NCI-H1092 treated with DMSO at 0.1 percent for 48 hours (cell line): Measurements from ENCODE around the gene GMPR.
A peak's percentile ranks its signal among the peaks of the same experiment; 100 is the strongest.

ENCODE experiments used
- DNase-seq: peaks from one replicate; lab custom pipeline; 2025; lab: John Stamatoyannopoulos, UW

Gene GMPR

DNA sequence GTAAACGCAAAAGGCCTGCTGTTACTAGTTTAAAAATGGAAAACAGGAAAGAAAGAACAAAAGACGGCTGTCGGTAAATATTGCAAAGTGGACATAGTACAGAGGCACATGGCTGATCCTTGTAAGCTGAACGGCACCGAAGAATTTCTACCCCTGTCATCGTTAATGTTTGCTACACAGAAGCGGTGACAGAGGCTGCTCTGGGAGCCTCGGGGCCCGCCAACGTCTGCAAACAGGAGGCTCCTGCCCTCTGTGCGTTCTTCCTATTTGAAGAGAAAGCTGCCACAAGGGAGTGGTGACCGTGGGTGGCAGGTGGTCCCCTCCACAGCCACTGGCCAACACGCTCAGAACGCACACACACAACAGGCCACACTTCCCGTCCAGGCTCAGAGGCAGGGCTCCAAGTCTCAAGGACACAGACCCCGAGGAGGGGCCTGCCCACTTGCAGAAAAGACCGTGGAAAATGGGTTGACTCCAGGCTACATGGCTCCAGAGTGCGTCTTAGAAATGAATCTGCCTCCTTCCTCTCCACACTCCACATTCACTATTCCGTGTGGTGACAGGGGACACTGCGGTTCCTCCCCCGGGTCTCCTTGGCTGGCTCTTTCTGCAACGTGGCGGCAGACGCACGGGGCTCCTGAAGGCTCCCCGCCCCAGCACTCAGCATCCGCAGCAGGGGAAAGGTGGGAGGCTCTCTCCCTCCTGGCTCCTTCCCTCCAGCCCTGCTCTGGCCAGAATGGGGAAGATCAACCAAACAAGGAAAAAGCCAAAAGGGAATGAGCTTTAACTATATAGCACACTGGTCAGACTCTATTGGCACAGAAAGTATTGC is 64.5 kb downstream of the GMPR start:
- no peak for DNase-seq

DNA sequence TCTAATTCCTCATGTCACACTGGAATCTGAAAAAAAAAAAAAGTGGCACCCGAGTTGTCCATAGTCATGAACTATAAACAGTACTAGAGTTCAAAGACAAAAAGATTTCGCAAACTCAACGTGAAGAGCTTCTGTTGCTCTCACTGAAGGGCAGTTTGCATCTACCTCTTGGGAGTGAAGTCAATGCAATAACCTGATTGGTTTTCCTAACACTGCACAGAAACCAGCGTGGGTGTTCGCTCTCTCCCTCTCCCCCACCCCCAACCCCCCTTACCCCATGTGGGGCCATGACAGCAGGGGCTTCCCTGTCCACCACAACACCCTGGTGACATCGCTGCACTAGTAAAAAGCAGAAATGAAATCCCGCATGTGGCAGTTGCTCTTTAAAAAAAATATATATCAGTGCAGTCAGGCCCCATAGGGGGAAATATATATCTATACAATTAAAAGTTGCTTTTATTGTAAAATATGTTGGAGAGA is 66.9 kb downstream of the GMPR start:
- no peak for DNase-seq

DNA sequence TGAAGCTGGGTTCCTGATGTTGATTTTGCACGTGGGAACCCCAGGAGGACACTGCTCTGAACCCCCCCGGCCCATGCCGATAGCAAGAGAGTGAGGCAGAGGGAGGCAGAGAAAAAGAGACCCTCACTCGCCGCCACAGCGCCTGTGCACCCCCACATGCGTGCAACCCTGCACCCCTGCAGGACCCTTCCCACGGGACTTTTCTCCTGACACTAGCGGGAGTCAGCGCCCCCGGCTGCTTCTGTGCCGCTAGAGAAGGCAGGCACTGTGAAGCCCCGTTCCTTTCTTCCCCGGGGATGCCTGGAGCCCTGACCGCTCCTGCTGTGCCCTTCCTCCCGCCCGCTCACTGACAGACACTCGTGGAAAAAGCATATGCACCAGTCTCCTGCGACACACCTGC is 67.4 kb downstream of the GMPR start:
- no peak for DNase-seq

DNA sequence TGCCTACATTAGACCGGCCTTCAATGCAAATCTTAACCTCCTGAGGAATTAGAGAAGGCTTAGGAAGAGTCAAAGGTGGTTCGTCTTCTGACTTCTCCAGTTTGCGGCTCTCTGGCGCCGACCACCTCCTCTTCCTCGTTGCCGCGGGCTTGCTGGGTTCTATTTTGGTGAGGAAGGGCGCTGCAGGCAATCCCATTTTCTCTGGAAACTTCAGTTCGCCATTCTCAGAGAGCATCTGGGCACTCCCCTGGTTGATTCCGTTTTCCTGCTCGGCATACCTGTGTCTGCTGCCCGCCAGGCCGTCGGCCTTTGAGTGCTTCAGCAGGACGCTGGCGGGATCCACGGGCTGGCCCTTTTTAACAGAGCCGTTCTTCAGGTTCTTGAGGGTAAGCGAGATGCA is 67.9 kb downstream of the GMPR start:
- DNase-seq, result no peak

- no peak for DNase-seq
Measured at GRCh38 chr6:16311763-16312162, 73.4 kb downstream of the GMPR start.

- no peak for DNase-seq
Measured at GRCh38 chr6:16313732-16314131, 75.3 kb downstream of the GMPR start.

- DNase-seq, result no peak
Measured at GRCh38 chr6:16314296-16314695, 75.9 kb downstream of the GMPR start.

- no peak for DNase-seq
Measured at GRCh38 chr6:16316741-16317251, 78.4 kb downstream of the GMPR start.

- no peak for DNase-seq
Measured at GRCh38 chr6:16318538-16318937, 80.2 kb downstream of the GMPR start.

DNA sequence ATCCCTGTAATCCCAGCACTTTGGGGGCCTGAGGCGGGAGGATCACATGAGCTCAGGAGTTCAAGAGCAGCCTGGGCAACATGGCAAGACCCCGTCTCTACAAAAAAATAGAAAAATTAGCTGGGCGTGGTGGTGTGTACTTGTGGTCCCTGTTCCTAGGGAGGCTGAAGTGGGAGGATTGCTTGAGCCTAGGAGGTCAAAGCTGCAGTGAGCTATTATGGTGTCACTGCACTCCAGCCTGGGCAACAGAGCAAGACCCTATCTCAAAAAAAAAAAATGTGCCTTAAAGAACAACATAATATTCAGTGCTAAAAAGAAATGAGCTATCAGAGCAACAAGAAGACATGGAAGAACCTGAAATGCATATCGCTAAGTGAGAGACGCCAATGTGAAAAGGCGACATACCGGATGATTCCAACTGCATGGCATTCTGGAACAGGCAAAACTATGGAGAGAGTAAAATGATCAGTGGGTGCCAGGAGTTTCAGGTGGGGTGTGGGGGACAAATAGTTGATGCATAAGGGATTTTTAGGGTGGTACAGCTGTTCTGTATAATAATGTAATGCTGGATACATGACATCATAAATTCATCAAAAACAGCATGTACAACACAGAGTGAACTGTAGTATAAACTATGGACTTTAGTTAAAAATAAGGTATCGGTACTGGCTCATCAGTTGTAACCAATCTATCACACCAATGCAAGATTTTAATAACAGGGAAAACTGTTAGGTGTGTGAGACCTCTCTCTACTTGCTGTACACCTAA is 80.8 kb downstream of the GMPR start:
- no peak for DNase-seq

- DNase-seq, result peak; percentile 3
Measured at GRCh38 chr6:16319813-16320532, 81.6 kb downstream of the GMPR start.

- DNase-seq, result no peak
Measured at GRCh38 chr6:16320533-16321340, 82.3 kb downstream of the GMPR start.

GRCh38 chr6:16321341-16321710 is 82.9 kb downstream of the GMPR start:
- DNase-seq, result no peak

DNA sequence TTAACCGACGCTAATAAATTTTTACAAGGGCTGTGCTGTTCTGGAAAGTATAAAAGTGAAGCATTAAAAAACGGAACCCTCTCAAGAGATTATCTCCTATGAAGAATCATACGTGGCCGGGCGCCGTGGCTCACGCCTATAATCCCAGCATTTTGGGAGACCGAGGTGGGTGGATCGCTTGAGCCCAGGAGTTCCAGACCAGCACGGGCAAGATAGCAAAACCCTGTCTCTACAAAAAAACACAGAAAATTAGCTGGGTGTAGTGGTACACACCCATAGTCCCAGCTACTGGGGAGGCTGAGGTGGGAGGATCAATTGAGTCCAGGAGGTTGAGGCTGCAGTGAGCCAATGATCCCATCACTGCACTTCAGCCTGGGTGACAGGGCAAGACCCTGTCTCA is 83.4 kb downstream of the GMPR start:
- no peak for DNase-seq

GRCh38 chr6:16322666-16323312 is 84.4 kb downstream of the GMPR start:
- DNase-seq, result peak; percentile 8

DNA sequence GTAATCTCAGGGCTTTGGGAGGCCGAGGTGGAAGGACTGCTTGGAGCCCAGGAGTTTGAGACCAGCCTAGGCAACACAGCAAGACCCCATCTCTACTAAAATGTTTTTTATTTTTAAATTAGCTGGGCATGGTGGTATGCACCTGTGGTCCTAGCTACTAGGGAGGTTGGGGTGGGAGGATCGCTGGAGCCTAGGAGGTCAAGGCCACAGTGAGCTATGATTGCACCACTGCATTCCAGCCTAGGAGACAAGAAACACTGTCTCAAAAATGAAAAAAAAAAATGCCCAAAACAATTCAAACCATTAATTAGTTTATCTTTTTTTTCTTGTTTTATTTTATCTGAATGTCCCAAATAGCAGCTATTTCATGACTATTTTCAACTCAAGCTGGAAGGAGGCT is 85.8 kb downstream of the GMPR start:
- DNase-seq, result no peak

DNA sequence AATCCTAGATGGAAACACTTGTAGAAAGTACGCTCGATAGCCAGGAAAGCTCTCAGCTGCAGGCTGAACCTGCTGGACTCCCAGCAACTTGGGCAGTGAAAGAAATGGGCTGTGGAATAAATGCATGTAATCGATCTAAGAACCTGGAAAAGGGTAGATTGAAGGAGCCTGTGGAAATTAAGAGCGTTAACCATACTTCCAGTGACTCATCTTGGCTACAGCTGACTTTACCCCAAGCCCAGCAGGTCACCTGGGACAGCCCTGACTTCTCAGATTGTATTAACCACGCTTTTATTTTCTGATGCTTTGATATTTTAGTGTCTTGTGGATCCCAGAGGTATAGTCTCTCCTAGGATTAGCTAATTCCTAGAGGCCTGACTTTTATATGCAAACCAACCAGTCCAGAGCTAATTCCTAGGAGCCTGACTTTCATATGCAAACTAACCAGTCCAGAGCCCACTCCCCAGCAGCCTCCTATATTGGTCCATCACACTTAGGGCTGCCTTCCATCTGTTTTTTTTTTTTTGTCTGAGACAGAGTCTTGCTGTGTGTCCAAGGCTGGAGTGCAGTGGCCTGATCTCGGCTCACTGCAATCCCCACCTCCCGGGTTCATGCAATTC is 86.3 kb downstream of the GMPR start:
- no peak for DNase-seq

DNA sequence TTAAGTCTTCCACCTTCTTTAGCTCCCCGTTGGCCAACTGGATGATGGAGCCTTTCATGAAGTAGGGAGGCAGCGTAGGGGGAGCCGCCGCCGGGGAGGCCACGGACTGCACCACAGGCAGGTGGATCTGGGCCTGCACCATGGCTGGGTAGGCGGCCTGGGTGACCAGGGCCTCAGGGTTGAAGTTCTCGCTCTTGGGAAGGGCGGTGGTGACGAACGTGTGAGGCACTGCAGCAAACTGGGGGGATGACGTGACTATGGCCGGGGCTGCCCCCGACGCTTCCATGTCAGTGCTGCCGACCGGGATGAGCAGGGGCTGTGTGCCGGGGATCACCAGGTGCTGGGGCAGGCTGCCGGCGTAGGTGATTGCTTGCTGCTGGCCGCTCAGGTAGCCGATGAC is 88.1 kb downstream of the GMPR start:
- no peak for DNase-seq

GRCh38 chr6:16326971-16327776 is 88.8 kb downstream of the GMPR start:
- no peak for DNase-seq
